ENCODE data around the gene ABCB9.

- TF ChIP-seq CTCF (IDR thresholded peaks at IDR 0.05) (no peak), POLR2A (IDR thresholded peaks at IDR 0.05) (no peak)
Observed at GRCh38 chr12:122956035-122956434, 10.2 kb downstream of the ABCB9 start.

All from right lobe of liver (tissue), 4 donors.